Neural crest cell (in vitro differentiated cells): ENCODE measurements around the gene TAS2R31. TPM values are rescaled to one million over a fixed set of nuclear protein-coding genes. Genes with fewer than 3 reads are reported as not detected.
"Not testable (repeated sequence)": the region's sequence is repeated elsewhere in the genome, so short reads cannot be mapped to it uniquely, and the experiment has no call there.

ENCODE experiments used
- DNase-seq: peaks from one replicate; pipeline ENCODE4 v3.0.0; 2021; ENCODE audit warnings: low read depth, mixed read lengths, low spot score
- H3K27ac Mint-ChIP-seq: one replicate; pipeline ENCODE4 v1.8.0; 2021; ENCODE audit warnings: mild to moderate bottlenecking, mixed read lengths; ENCODE audit not compliant: unreplicated experiment
- H3K27me3 Mint-ChIP-seq: 2 replicates; pipeline ENCODE4 v1.8.0; 2021; ENCODE audit warnings: low read depth, mild to moderate bottlenecking, mixed read lengths
- H3K36me3 Mint-ChIP-seq: 2 replicates; pipeline ENCODE4 v1.8.0; 2021; ENCODE audit warnings: low read depth, mild to moderate bottlenecking, mixed read lengths
- H3K4me1 Mint-ChIP-seq: 2 replicates; pipeline ENCODE4 v1.8.0; 2021; ENCODE audit warnings: mixed read lengths
- H3K4me3 Mint-ChIP-seq: one replicate; pipeline ENCODE4 v1.8.0; 2021; ENCODE audit warnings: mild to moderate bottlenecking, mixed read lengths
- H3K9me3 Mint-ChIP-seq: 2 replicates; pipeline ENCODE4 v1.8.0; 2021; ENCODE audit warnings: mixed read lengths
- CTCF ChIP-seq: fragments of 200-600 bp; sonication (generic); conservative IDR thresholded peaks from 2 replicates; pipeline ENCODE4 v1.5.0; 2021; ENCODE audit warnings: antibody characterized with exemption, mild to moderate bottlenecking
- total RNA-seq: library from RNA; stranded (reverse); gene quantifications from 2 replicates; pipeline ENCODE4 v1.2.1, GENCODE V29; 2021

Gene TAS2R31
- total RNA-seq, 1 donor from 2014 or later = 2.5 TPM

- H3K27me3 Mint-ChIP-seq = no peaks in the 10 kb centered on the region
- DNase-seq = no peak
- H3K9me3 Mint-ChIP-seq = peaks cover 17% of the 10 kb centered on the region
- no peak overlapping the region for H3K27ac Mint-ChIP-seq
- no peaks in the 10 kb centered on the region for H3K4me1 Mint-ChIP-seq
- peaks cover 51% of the 10 kb centered on the region for H3K36me3 Mint-ChIP-seq
- no peak for TF ChIP-seq CTCF
- H3K4me3 Mint-ChIP-seq = no peak overlapping the region
Observed at GRCh38 chr12:11040162-11040561, 9.0 kb upstream of the TAS2R31 start.

DNA sequence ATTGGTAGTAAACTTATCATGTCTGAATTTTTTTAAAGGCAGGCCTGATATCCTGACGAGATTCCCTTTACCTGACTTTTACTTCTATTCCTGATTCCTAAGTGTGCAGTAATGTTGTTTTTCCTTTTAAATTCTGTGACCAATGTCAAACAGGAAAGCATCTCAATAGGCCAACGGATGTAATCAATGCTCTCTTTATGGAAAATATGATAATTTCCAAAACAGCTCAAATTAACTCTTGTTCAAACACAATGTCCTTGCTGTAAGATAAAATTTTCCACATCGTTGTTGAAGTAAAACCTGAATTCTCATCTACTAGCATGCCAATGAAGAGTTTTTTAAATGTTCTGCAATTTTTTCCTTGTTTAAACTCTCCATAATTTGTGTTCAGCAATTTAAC is 8.0 kb upstream of the TAS2R31 start:
- peaks cover 44% of the 10 kb centered on the region for H3K36me3 Mint-ChIP-seq
- no peaks in the 10 kb centered on the region for H3K4me1 Mint-ChIP-seq
- H3K4me3 Mint-ChIP-seq = no peak overlapping the region
- no peaks in the 10 kb centered on the region for H3K27me3 Mint-ChIP-seq
- no peak for TF ChIP-seq CTCF
- H3K9me3 Mint-ChIP-seq = peaks cover 16% of the 10 kb centered on the region
- H3K27ac Mint-ChIP-seq = no peak overlapping the region
- DNase-seq = no peak

DNA sequence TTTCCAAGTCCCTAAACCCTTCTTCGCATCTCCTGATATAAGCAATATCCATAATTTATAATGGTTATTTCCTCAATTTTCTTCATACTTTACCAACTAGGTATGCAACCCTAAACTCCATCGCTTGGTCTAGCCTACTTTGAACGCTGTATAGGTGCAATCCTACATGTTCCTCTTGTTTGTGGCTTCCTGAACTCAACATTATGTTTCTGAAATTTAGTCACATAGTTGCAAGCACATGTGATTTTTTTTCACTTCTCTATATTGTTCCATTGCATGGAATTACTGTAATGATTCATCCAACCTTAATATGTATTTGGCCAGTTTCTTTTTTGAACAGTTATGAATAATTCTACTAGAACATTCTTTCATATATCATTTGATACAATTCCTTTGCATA is 2.8 kb upstream of the TAS2R31 start:
- H3K9me3 Mint-ChIP-seq, H3K4me1 Mint-ChIP-seq, H3K27ac Mint-ChIP-seq, H3K27me3 Mint-ChIP-seq, H3K4me3 Mint-ChIP-seq, DNase-seq: not testable (repeated sequence)
- H3K36me3 Mint-ChIP-seq = peaks cover 36% of the 10 kb centered on the region

DNA sequence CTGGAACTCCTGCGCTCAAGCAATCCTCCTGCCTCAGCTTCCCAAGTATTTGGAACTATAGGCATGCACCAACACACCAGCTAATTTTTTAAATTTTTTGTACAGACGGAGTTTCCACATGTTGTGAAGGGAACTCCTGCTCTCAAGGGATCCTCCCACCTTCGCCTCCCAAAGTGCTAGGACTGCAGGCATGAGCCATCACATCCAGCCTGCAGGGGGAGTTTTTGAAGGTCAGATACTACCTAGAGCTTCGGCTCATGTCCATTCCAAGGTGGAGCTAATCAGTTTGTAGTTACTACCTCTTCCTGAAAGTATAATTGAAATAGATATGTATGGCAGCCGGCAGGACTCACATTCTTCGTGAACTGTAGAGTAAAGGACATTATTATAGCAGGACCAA is 5.1 kb downstream of the TAS2R31 start:
- Mint-ChIP-seq H3K4me3 (no peak overlapping the region), H3K27me3 (no peaks in the 10 kb centered on the region), H3K9me3 (peaks cover 9% of the 10 kb centered on the region), H3K36me3 (peaks cover 42% of the 10 kb centered on the region), H3K27ac (no peak overlapping the region), H3K4me1 (no peaks in the 10 kb centered on the region)
- no peak for DNase-seq
- no peak for TF ChIP-seq CTCF

GRCh38 chr12:11023387-11023786 is 7.8 kb downstream of the TAS2R31 start:
- no peak overlapping the region for H3K27ac Mint-ChIP-seq
- no peak for DNase-seq
- H3K9me3 Mint-ChIP-seq = peaks cover 9% of the 10 kb centered on the region
- H3K36me3 Mint-ChIP-seq = peaks cover 35% of the 10 kb centered on the region
- TF ChIP-seq CTCF = no peak
- H3K4me3 Mint-ChIP-seq = no peak overlapping the region
- no peaks in the 10 kb centered on the region for H3K27me3 Mint-ChIP-seq
- no peaks in the 10 kb centered on the region for H3K4me1 Mint-ChIP-seq

DNA sequence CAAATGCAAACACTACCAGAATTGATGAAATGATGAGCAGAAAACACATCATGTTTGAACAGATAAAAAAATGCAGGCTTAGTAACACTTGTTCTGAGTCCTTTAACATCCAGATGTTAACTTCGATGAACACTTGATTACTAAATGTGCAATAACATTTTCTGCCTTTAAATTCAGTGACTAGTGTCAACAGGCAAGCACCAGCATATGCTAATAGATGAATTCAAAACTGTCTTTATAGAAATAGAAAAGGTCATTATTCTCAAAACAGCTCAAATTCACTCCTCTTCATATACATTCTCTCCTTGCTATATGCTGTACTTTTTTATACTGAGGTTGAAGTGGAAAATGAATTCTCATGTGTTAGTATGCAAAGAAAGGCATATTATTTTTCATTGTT is 8.7 kb downstream of the TAS2R31 start, which contains the start of gene TAS2R19:
Gene TAS2R19, minus strand, starts transcription at position 101 of the 400 bp plus-strand sequence. Its CDS starts 49 bp downstream, at position 52.
- Mint-ChIP-seq H3K4me1 (no peaks in the 10 kb centered on the region), H3K27ac (no peak within 1 kb of the TSS), H3K36me3 (peaks cover 30% of the 10 kb centered on the region), H3K9me3 (peaks cover 9% of the 10 kb centered on the region), H3K27me3 (no peaks in the 10 kb centered on the region), H3K4me3 (no peak within 1 kb of the TSS)
- TF ChIP-seq CTCF = no peak
- DNase-seq = no peak
